OCI-M1 (cell line): ENCODE results near the gene OR52D1.
A peak's percentile ranks its signal among the peaks of the same experiment; 100 is the strongest.

Experiments used
- DNase-seq: peaks from one replicate; lab custom pipeline; 2025; lab: John Stamatoyannopoulos, UW

Gene OR52D1

GRCh38 chr11:5514841-5515240, 26.4 kb downstream of the OR52D1 start:
- DNase-seq = no peak

GRCh38 chr11:5516599-5516998, 28.1 kb downstream of the OR52D1 start, which contains the start of gene UBQLNL:
UBQLNL (minus strand) TSS chr11:5516699; CDS start chr11:5516441, 258 bp downstream.
- DNase-seq = no peak

- DNase-seq = no peak
Measured at GRCh38 chr11:5521540-5521939, 33.1 kb downstream of the OR52D1 start.

- no peak for DNase-seq
Measured at GRCh38 chr11:5522308-5522707, 33.8 kb downstream of the OR52D1 start.

- DNase-seq = no peak
Measured at GRCh38 chr11:5524756-5525155, 36.3 kb downstream of the OR52D1 start.

GRCh38 chr11:5527716-5528115, 39.2 kb downstream of the OR52D1 start:
- DNase-seq = no peak

GRCh38 chr11:5528495-5528894, 40.0 kb downstream of the OR52D1 start:
- no peak for DNase-seq

- peak; percentile 68 for DNase-seq
Measured at GRCh38 chr11:5531053-5531831, 42.8 kb downstream of the OR52D1 start.

- DNase-seq = peak; percentile 20
Measured at GRCh38 chr11:5534046-5534445, 45.6 kb downstream of the OR52D1 start.

- DNase-seq = no peak
Measured at GRCh38 chr11:5536482-5536881, 48.0 kb downstream of the OR52D1 start.
